GM19455 (cell line): ENCODE measurements around the gene GPR156.
"Not testable (repeated sequence)": the region's sequence is repeated elsewhere in the genome, so short reads cannot be mapped to it uniquely, and the experiment has no call there.

Experiments
- ATAC-seq: cut with Tn5 transposase; IDR thresholded peaks from one replicate; pipeline ENCODE4 v1.9.1; 2021; ENCODE audit not compliant: unreplicated experiment

GPR156 gene

DNA sequence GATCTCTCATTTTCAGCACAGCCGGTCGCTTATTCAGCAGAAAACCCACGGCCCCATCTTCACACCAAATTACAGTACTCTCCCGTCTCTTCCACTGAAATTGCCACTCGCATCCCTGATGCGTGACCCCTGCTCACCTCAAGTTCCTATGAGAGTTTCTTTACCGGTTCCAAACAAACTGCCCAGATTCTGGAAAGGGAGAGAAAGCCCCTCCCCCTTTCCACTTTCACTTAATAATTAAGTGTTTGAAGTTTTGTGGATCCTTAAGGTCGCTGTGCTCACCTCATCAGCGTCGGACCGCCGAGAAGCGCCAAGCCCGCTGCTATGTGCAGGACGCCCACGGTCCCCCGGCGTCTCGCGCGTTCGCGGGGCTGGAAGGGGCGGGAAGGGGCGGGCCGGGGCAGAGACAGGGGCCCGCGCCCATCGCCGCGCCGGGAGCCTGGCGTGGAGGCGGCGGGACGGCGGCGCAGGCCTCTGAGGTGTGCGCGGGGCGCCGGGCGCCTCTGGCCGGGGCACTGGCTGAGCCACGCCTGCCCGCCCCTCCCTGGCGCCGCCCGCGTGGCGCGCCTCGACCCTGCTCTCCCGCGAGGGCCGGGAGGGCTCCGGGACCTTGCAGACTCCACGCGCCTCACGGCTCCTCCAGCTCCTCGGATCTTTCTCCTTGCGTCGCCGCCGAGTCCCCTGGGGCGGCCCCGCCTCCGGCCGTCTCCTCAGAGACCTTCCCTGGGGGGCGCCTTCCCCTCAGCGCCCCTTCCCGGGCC lies at the start of gene GPR156:
Gene GPR156 (minus strand): TSS at position 476 of the 761 bp plus-strand sequence. CDS start 41,124 bp downstream, outside the sequence.
- no peak for ATAC-seq

- ATAC-seq: no peak
Observed at GRCh38 chr3:120332646-120333045, 47.6 kb upstream of the GPR156 start.

- no peak for ATAC-seq
Observed at GRCh38 chr3:120331076-120331475, 46.1 kb upstream of the GPR156 start.

GRCh38 chr3:120326784-120327183 lies 41.8 kb upstream of the GPR156 start:
- no peak for ATAC-seq

GRCh38 chr3:120324190-120324589 lies 39.2 kb upstream of the GPR156 start:
- ATAC-seq: no peak

DNA sequence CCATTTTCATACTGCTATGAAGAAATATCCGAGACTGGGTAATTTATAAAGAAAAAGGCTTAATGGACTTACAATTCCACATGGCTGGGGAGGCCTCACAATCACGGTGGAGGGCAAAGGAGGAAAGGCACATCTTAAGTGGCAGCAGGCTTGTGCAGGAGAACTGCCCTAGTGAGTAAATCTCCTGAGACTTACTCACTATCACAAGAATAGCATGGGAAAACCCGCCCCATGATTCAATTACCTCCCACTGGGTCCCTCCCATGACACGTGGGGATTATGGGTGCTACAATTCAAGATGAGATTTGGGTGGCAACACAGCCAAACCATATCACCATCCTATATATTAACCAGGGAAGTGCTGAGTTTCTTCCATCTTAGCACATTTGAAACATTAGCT lies 38.7 kb upstream of the GPR156 start:
- ATAC-seq: not testable (repeated sequence)

GRCh38 chr3:120311863-120312794 lies 27.1 kb upstream of the GPR156 start:
- no peak for ATAC-seq

DNA sequence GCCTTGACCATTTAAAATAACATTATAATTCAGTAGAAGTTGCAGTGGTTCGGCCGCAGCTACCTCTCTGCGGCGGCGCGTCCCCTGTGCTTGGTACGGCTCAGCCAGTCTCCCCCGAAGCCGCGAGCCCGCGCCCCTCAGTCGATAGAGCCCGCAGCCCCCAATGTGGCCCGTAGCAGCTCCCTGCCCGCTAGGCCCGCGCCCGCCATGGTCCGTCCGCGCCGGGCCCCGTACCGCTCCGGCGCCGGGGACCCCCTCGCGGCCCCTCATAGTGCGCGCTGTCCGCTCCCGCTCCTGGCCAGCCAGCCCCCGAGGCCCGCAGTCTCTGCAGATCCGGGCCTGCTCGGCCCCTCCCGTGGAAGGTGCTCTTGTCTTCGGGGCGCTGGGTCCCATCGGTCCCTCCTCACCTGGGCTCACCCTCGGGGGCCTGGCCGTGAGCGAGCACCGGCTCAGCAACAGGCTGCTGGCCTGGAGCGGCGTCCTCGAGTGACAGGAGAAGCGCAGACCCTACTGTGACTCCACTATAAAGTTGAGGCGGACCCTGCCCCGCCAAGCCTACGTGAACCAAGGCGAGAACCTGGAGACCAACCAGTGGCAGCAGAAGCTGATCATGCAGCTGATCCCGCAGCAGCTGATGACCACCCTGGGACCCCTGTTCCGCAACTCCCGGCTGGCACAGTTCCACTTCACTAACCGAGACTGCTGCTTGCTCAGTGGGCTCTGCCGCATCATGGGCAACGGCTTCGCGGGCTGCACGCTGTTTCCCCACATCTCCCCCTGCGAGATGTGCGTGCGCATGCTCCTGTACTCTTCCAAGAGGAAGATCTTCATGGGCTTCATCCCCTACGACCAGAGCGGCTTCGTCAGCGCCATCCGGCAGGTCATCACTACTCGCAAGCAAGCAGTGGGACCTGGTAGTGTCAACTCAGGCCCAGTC lies 21.8 kb upstream of the GPR156 start:
- ATAC-seq: no peak

DNA sequence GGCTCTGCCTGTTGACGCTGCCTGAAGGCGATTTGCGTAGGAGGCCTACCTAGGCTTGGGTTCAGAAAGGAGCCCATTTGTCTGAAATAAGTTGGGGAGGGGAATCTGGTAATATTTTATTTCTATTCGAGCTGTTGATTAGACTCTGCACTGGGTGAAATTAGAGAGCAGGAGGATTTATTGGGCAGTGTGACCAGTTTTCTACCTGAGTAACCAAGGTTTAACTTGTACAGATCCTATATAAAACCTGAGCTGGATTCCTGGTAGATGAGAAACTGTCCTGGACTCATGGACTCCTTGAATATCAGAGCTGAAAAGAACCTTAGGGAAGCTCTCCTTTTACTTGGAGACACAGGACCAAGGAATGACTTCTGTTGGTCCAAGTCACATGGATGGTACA lies 19.6 kb upstream of the GPR156 start:
- no peak for ATAC-seq

DNA sequence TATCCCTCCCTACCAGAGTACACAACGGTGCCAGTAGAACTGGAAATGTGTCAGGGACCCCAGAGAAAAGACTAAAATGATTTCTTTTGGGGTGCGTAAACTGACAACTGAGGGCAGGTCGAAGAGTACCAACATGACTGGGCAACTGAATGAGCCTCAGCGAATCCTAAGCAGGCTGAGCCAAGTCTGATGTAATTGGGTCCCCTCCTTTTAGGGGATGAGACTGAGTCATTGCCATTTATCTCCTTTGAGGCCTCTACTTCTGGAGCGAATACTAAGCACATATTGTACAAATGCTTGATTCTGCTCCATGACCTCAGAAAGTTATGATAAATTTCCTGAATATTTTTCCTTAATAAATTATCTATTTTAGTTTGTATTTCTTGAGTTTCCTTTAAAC lies 17.3 kb upstream of the GPR156 start:
- ATAC-seq: no peak

- ATAC-seq: no peak
Observed at GRCh38 chr3:120300971-120301370, 15.9 kb upstream of the GPR156 start.

GRCh38 chr3:120299403-120299802 lies 14.4 kb upstream of the GPR156 start:
- no peak for ATAC-seq

- ATAC-seq: no peak
Observed at GRCh38 chr3:120298996-120299395, 14.0 kb upstream of the GPR156 start.

DNA sequence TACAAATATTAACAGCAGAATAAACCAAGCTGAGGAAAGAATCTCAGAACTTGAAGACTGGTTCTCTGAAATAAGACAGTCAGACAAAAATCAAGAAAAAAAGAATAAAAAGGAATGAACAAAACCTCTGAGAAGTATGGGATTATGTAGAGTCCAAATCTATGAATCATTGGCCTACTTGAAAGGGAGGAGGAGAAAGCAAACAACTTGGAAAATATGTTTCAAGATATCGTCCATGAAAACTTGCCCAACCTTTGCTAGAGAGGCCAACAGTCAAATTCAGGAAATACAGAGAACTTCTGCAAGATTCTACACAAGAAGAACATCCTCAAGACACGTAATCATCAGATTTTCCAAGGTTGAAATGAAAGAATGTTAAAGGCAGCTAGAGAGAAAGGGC lies 6.5 kb upstream of the GPR156 start:
- ATAC-seq: not testable (repeated sequence)

GRCh38 chr3:120289636-120290035 lies 4.6 kb upstream of the GPR156 start:
- ATAC-seq: no peak

GRCh38 chr3:120286465-120286864 lies 1.4 kb upstream of the GPR156 start:
- no peak for ATAC-seq

- no peak for ATAC-seq
Observed at GRCh38 chr3:120285508-120285841, 453 bp upstream of the GPR156 start.

GRCh38 chr3:120281261-120281660 lies 3.8 kb downstream of the GPR156 start:
- no peak for ATAC-seq

DNA sequence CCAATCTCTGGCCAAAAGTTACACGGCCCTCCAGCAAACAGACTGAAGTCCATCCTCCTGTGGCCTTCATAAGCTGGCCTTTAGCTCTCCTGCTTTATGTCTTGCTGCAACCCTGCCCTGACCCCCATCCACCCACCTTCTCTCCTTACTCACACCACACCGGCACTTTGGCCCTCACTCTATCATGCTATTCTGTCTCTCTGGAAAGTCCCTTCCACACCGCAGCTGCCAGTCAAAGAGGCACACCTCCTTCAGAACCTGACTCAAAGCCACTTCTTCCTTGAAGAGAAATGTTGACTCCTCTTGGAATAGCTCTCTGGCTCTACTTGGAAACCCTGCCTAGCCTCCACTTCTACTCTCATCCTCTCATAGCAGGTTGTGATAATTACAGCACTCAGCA lies 4.5 kb downstream of the GPR156 start:
- ATAC-seq: no peak

- no peak for ATAC-seq
Observed at GRCh38 chr3:120280026-120280425, 5.0 kb downstream of the GPR156 start.

DNA sequence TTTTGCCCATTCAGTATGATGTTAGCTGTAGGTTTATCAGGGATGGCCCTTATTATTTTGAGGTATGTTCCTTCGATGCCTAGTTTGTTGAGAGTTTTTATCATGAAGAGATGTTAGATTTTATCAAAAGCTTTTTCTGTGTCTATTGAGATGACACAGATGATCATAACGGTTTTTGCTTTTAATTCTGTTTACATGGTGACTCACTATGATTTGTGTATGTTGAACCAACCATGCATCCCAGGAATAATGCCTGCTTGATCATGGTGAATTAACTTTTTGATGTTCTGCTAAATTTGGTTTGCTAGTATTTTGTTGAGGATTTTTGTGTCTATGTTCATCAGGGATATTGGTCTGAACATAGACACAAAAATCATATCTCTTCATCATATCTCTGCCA lies 8.3 kb downstream of the GPR156 start:
- no peak for ATAC-seq
